Ascending aorta (tissue), 2 donors: ENCODE results near the gene OGFR. TPM values are rescaled to one million over a fixed set of nuclear protein-coding genes. Genes with fewer than 3 reads are reported as not detected.

ENCODE experiments used
- DNase-seq, 2 donors: peaks; one replicate each; pipeline ENCODE4 v3.0.0-alpha.2; 2019; ENCODE audit warnings: low spot score in 2 of 2
- H3K27ac ChIP-seq, 2 donors: fragments of 200-600 bp; sonication (generic); one replicate each; pipeline ENCODE4 v1.5.1; 2016 to 2017; ENCODE audit warnings: mild to moderate bottlenecking in 1 of 2
- H3K27me3 ChIP-seq: fragments of 200-600 bp; sonication (generic); one replicate; pipeline ENCODE4 v1.5.1; 2017
- H3K36me3 ChIP-seq, 2 donors: fragments of 200-600 bp; sonication (generic); one replicate each; pipeline ENCODE4 v1.5.1; 2016
- H3K4me1 ChIP-seq, 2 donors: fragments of 200-600 bp; sonication (generic); one replicate each; pipeline ENCODE4 v1.5.1; 2016 to 2017; ENCODE audit warnings: mild to moderate bottlenecking in 1 of 2
- H3K4me3 ChIP-seq, 2 donors: fragments of 200-600 bp; sonication (generic); one replicate each; pipeline ENCODE4 v1.5.1; 2016 to 2017; ENCODE audit warnings: mild to moderate bottlenecking in 1 of 2
- H3K9me3 ChIP-seq, 2 donors: fragments of 200-600 bp; sonication (generic); one replicate each; pipeline ENCODE4 v1.5.1; 2016
- CTCF ChIP-seq, 3 experiments: fragments of 200-600 bp in 2 of 3; fragments of 450-650 bp in 1 of 3; sonication (generic) in 2 of 3; IDR thresholded peaks; one replicate each; pipeline ENCODE4 v1.5.1; 2016 to 2019; ENCODE audit warnings: antibody characterized with exemption in 3 of 3, mild to moderate bottlenecking in 1 of 3, moderate library complexity in 1 of 3
- intact Hi-C: fragments of 100-400 bp; cut with DNase I; formaldehyde crosslinking; loops from one replicate; pipeline ENCODE4 v1.15.1; 2023
- total RNA-seq: library from RNA; depleted of rRNA; stranded (reverse); fragments of >200 nt; gene quantifications from one replicate; pipeline ENCODE4 v1.1.0, GENCODE V29; 2016

Gene OGFR
- total RNA-seq, 1 donor from 2014 or later, result 77.4 TPM

DNA sequence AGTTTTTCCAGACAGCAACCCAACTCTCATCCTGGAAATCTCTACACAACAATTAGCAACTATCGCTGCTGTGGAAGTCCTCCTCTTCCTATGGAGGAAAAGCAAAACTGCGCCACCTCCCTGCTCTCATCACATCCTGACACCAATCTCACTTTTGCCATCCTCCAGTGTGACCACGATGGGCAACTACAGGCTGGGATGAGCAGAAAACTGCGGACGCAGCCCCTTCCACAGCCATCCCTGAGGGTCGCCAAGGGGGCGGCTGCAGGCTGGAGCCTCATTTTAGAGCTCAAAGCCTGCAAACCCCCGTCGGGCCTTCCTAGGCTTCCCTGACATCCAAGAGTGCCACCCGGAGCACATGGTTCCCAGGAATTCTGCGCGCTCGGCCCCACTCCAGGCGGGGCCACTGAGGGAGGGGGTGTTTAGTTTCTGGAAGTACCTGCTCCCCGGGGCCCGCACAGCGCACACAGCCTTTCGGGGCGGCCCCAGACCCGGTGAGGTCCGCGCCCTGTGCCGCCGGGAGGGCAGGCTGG is 55.8 kb downstream of the OGFR start:
- Histone ChIP-seq H3K27me3 (no peaks in the 10 kb centered on the region), H3K9me3 (no peaks in the 10 kb centered on the region), H3K4me1 (peaks cover 4 to 7% of the 10 kb centered on the region in 2 donors), H3K36me3 (peaks cover 0 to 8% of the 10 kb centered on the region in 2 donors), H3K4me3 (peak overlapping the region; percentile 57 to 69), H3K27ac (no peak overlapping the region)
- intact Hi-C loops, result loop anchor here (2.0 to 5.0 kb wide), 5 partner anchors 34 to 793 kb away; partner anchors contain the start of genes GID8, TAF4 and YTHDF1
- TF ChIP-seq CTCF (IDR thresholded peaks at IDR 0.05), result no peak
- no peak for DNase-seq

GRCh38 chr20:62860924-62861691 is 56.5 kb downstream of the OGFR start:
- DNase-seq, result no peak
- Histone ChIP-seq H3K9me3 (no peaks in the 10 kb centered on the region), H3K4me3 (peak overlapping the region; percentile 57 to 69), H3K36me3 (peaks cover 0 to 8% of the 10 kb centered on the region in 2 donors), H3K27ac (no peak overlapping the region), H3K27me3 (no peaks in the 10 kb centered on the region), H3K4me1 (peaks cover 4 to 7% of the 10 kb centered on the region in 2 donors)
- intact Hi-C loops, result loop anchor here (2.0 to 5.0 kb wide), 5 partner anchors 34 to 794 kb away; partner anchors contain the start of genes GID8, TAF4 and YTHDF1
- no peak for TF ChIP-seq CTCF (IDR thresholded peaks at IDR 0.05)

GRCh38 chr20:62861726-62862336 is 57.2 kb downstream of the OGFR start, which contains the start of gene TCFL5:
Gene TCFL5 (minus strand): TSS chr20:62861822. CDS start chr20:62861670, 152 bp downstream.
- peaks cover 4 to 7% of the 10 kb centered on the region in 2 donors for H3K4me1 ChIP-seq
- intact Hi-C loops, result loop anchor here (2.0 to 5.0 kb wide), 5 partner anchors 35 to 795 kb away; partner anchors contain the start of genes GID8, TAF4 and YTHDF1
- peak within 1 kb of the TSS; percentile 57 to 69 for H3K4me3 ChIP-seq
- H3K9me3 ChIP-seq, result no peaks in the 10 kb centered on the region
- TF ChIP-seq CTCF (IDR thresholded peaks at IDR 0.05), result no peak
- H3K36me3 ChIP-seq, result peaks cover 0 to 6% of the 10 kb centered on the region in 2 donors
- DNase-seq, result peak; percentile 53 to 93
- H3K27me3 ChIP-seq, result no peaks in the 10 kb centered on the region
- H3K27ac ChIP-seq, result peak within 1 kb of the TSS; percentile 56 to 63

Other genes with a start within 250 kb of the OGFR start
- gene SLCO4A1, start 162.3 kb upstream of the OGFR start, total RNA-seq, result 160 TPM
- gene NTSR1, start 96.0 kb upstream of the OGFR start, total RNA-seq, result not detected
- 5.7 TPM for gene MRGBP, start 8.4 kb upstream of the OGFR start, total RNA-seq
- 13.8 TPM for gene COL9A3, start 12.2 kb downstream of the OGFR start, total RNA-seq
- gene TCFL5, start 57.0 kb downstream of the OGFR start, total RNA-seq, result 1.1 TPM
- 42.4 TPM for gene DIDO1, start 121.7 kb downstream of the OGFR start, total RNA-seq
- gene GID8, start 133.3 kb downstream of the OGFR start, total RNA-seq, result 9.2 TPM
- gene SLC17A9, start 147.9 kb downstream of the OGFR start, total RNA-seq, result 30.0 TPM
- not detected for gene BHLHE23, start 202.1 kb downstream of the OGFR start, total RNA-seq